Astrocyte of the cerebellum (primary cell): Measurements from ENCODE around the gene RFC2.
"Not testable (repeated sequence)": the region's sequence is repeated elsewhere in the genome, so short reads cannot be mapped to it uniquely, and the experiment has no call there.

Source experiments
- DNase-seq: peaks from one replicate; pipeline ENCODE4 v3.0.0-alpha.2; 2011; ENCODE audit warnings: low read depth
- H3K4me3 ChIP-seq: 2 replicates; pipeline ENCODE4 v1.5.1; 2011; ENCODE audit warnings: mild to moderate bottlenecking, low read depth, low read length, moderate library complexity
- CTCF ChIP-seq: IDR thresholded peaks from 2 replicates; pipeline ENCODE4 v1.5.1; 2012; ENCODE audit warnings: low read length, low read depth, moderate library complexity, mild to moderate bottlenecking; ENCODE audit errors: missing control alignments
- in situ Hi-C: cut with HindIII; loops from 2 replicates; pipeline ENCODE4 v1.10.0; 2017; ENCODE audit warnings: low sequenced_read_pairs

RFC2 gene

GRCh38 chr7:74233655-74234285 is 20.4 kb downstream of the RFC2 start:
- in situ Hi-C loops, result no loop called here
- no peak for TF ChIP-seq CTCF
- no peak for DNase-seq
- H3K4me3 ChIP-seq, result no peak overlapping the region

GRCh38 chr7:74231232-74231590 is 23.0 kb downstream of the RFC2 start:
- no peak overlapping the region for H3K4me3 ChIP-seq
- DNase-seq, result no peak
- no peak for TF ChIP-seq CTCF
- in situ Hi-C loops, result no loop called here

GRCh38 chr7:74230446-74231231 is 23.6 kb downstream of the RFC2 start:
- no peak overlapping the region for H3K4me3 ChIP-seq
- in situ Hi-C loops, result no loop called here
- no peak for TF ChIP-seq CTCF
- DNase-seq, result no peak

GRCh38 chr7:74228951-74229900 is 25.0 kb downstream of the RFC2 start:
- no peak overlapping the region for H3K4me3 ChIP-seq
- DNase-seq, result no peak
- in situ Hi-C loops, result no loop called here
- TF ChIP-seq CTCF, result no peak

- in situ Hi-C loops, result no loop called here
- no peak overlapping the region for H3K4me3 ChIP-seq
- TF ChIP-seq CTCF, result no peak
- no peak for DNase-seq
Measured at GRCh38 chr7:74226633-74227032, 27.6 kb downstream of the RFC2 start.

GRCh38 chr7:74225400-74225799 is 28.8 kb downstream of the RFC2 start:
- in situ Hi-C loops, result no loop called here
- H3K4me3 ChIP-seq, result no peak overlapping the region
- no peak for TF ChIP-seq CTCF
- no peak for DNase-seq

- in situ Hi-C loops, H3K4me3 ChIP-seq: not testable (repeated sequence)
Measured at GRCh38 chr7:74224907-74225306, 29.3 kb downstream of the RFC2 start.

More at GRCh38 chr7:74224907-74225306, 29.3 kb downstream of the RFC2 start:
- DNase-seq, result not testable (repeated sequence)
